ENCODE results near the gene GAS7. TPM values are rescaled to one million over a fixed set of nuclear protein-coding genes. Genes with fewer than 3 reads are reported as not detected.

The GAS7 gene
- total and polyA plus RNA-seq, 10 of the 15 experiments (the other 5 are each of a cell fraction or from before 2014, with no cell fraction given), result 2.3 to 53.4 (median 24.0) TPM

DNA sequence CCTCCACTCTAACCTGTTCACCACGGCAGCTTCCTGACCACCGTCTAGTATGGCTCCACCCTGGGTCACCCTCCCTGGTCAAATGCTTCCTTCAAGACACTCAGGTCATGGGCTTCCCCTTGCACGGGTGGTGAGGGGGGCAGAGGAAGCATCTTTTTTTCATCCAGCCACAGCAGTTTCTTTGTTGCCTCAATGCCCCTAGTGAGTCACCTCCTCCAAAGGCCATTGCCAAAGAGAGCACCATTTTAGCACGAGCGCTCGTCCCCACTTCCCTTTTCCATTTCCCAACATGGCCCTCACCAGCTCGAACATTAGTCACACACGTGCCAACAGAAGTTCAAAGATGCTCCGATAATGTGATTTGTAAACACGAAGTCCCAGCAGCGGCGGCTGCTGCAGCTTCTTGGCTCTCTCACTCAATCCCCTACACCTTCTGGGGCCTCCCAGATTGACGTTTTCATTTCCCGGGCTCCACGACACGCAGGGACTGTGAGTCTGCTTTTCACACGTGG, 134.6 kb downstream of the GAS7 start:
- peak overlapping the region; percentile 77 for H3K4me2 ChIP-seq (ENCODE audit: control insufficient read depth, insufficient read depth)
- peak; percentile 56 for DNase-seq (ENCODE audit: low read depth, low spot score)

DNA sequence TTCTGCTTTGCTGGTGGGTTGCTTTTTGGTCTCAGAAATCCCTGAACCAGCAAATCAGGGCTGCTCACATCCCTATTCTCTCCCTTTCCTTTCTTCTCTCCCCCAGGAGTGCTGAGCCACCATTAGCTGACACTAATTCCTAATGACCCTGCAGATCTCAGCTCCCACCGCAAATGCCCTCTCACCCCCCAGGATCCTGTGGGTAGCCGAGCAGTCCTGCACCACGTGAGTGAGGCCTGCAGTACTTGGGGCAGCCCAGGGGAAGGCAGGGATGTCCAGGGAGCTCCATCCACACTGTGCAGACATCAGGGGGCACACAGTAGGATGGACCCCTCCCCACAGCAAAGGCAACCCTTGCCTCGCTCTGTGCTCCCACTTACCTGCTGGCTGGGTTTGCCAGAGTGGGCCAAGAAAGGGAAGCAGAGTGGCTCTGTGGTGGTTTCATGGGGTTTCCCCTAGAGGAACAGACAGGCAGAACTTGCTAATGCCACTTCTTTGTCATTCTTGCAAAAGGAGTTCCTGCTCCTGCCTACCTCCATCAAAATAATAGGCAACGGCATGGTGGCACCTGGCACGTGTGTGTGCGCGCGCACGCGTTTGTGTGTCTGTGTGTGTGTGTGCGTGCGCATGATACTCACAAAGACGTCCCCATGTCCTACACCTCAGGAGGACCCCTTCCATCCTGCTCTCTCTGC, 135.6 kb downstream of the GAS7 start:
- FAIRE-seq, result no peak
- RAD21 ChIA-PET (ENCODE audit: unreplicated experiment), result no interaction called here
- Histone ChIP-seq H4K20me1 (ENCODE audit: control insufficient read depth, insufficient read depth) (no peaks in the 10 kb centered on the region), H3K36me3 (ENCODE audit: control insufficient read depth in 2 of 2, insufficient read depth in 2 of 2, low read length in 1 of 2) (no peaks in the 10 kb centered on the region), H3K9me3 (replicated peaks; ENCODE audit: control insufficient read depth, insufficient read depth, low read length) (peaks cover 4% of the 10 kb centered on the region; the same call in 1 of the 3 replicates), H3K4me3 (no peak overlapping the region), H3K4me1 (ENCODE audit: control insufficient read depth, insufficient read depth, low read length) (peaks cover 51% of the 10 kb centered on the region), H3K79me2 (ENCODE audit: control insufficient read depth, insufficient read depth, low read length) (no peaks in the 10 kb centered on the region), H2AFZ (ENCODE audit: control insufficient read depth, low read depth, low read length) (peak overlapping the region; percentile 47), H3K9ac (ENCODE audit: control insufficient read depth, insufficient read depth, low read length) (no peak overlapping the region), H3K27ac (ENCODE audit: control insufficient read depth, insufficient read depth) (no peak overlapping the region), H3K27me3 (replicated peaks in 1 of 2; ENCODE audit: control insufficient read depth in 2 of 2, insufficient read depth in 2 of 2, low read length in 1 of 2) (no peaks in the 10 kb centered on the region), H3K4me2 (ENCODE audit: control insufficient read depth, insufficient read depth) (peak overlapping the region; percentile 77)
- POLR2A ChIA-PET, result no interaction called here
- CTCF ChIA-PET, result interaction anchor here (1.0 kb wide), 1 partner anchor 138 kb away, joined by 3 read pairs; no protein-coding TSS in a partner anchor
- 23% methylated on average over 14 of the region's 14 CpGs for WGBS (ENCODE audit: insufficient coverage, insufficient replicate concordance, low lambda C conversion rate, missing lambda C conversion rate)
- peak; percentile 60 for ATAC-seq
- DNase-seq (ENCODE audit: low read depth, low spot score), result no peak
- intact Hi-C loops (cut with micrococcal nuclease; ENCODE audit: unreplicated experiment) (no loop called here), in situ Hi-C loops (cut with MboI) (no loop called here)
- no TSS peak for BruUV-seq (replicated peaks)
- SMC1A ChIA-PET (ENCODE audit: uncharacterized antibody, unreplicated experiment), result interaction anchor here (0.8 to 1.0 kb wide), 2 partner anchors 10 to 88 kb away, joined by 3 read pairs; no protein-coding TSS in a partner anchor
- TF ChIP-seq ZNF622 (IDR thresholded peaks at IDR 0.05) (no peak), USF1 (IDR thresholded peaks at IDR 0.05; ENCODE audit: borderline replicate concordance, extremely low read length, insufficient read depth, low read depth, low read length) (peak; percentile 16), IKZF1 (conservative IDR thresholded peaks at IDR 0.05) (peak; percentile 43; the same call in 1 of the 2 replicates), IKZF2 (IDR thresholded peaks at IDR 0.05) (0 out of 4 replicates have a peak, but pooled peaks have one; percentile 15 to 18), SP1 (IDR thresholded peaks at IDR 0.05; ENCODE audit: low read depth, low read length) (no peak), NR2F1 (conservative IDR thresholded peaks at IDR 0.05) (no peak), SREBF1 (IDR thresholded peaks at IDR 0.05; ENCODE audit: low read length) (no peak), WRNIP1 (IDR thresholded peaks at IDR 0.05; ENCODE audit: borderline replicate concordance, low read depth, low read length) (no peak), RAD51 (IDR thresholded peaks at IDR 0.05) (no peak)
- TF ChIP-seq, protein P1, sequence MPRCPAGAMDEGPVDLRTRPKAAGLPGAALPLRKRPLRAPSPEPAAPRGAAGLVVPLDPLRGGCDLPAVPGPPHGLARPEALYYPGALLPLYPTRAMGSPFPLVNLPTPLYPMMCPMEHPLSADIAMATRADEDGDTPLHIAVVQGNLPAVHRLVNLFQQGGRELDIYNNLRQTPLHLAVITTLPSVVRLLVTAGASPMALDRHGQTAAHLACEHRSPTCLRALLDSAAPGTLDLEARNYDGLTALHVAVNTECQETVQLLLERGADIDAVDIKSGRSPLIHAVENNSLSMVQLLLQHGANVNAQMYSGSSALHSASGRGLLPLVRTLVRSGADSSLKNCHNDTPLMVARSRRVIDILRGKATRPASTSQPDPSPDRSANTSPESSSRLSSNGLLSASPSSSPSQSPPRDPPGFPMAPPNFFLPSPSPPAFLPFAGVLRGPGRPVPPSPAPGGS (IDR thresholded peaks at IDR 0.05; ENCODE audit: borderline replicate concordance, insufficient read depth, low read depth, low read length, poor library complexity, severe bottlenecking), result peak; percentile 33

More for the DNA sequence above, 134.6 kb downstream of the GAS7 start:
- ChIA-PET RAD21 (ENCODE audit: unreplicated experiment) (no interaction called here), CTCF (no interaction called here), POLR2A (no interaction called here), SMC1A (ENCODE audit: uncharacterized antibody, unreplicated experiment) (no interaction called here)
- intact Hi-C loops (cut with micrococcal nuclease; ENCODE audit: unreplicated experiment) (no loop called here), in situ Hi-C loops (cut with MboI) (no loop called here)
- no peaks in the 10 kb centered on the region for H3K79me2 ChIP-seq (ENCODE audit: control insufficient read depth, insufficient read depth, low read length)
- no TSS peak for BruUV-seq (replicated peaks)
- peaks cover 4% of the 10 kb centered on the region; the same call in 1 of the 3 replicates for H3K9me3 ChIP-seq (replicated peaks; ENCODE audit: control insufficient read depth, insufficient read depth, low read length)
- no peaks in the 10 kb centered on the region for H3K27me3 ChIP-seq (replicated peaks in 1 of 2; ENCODE audit: control insufficient read depth in 2 of 2, insufficient read depth in 2 of 2, low read length in 1 of 2)
- H2AFZ ChIP-seq (ENCODE audit: control insufficient read depth, low read depth, low read length), result peak overlapping the region; percentile 49
- H4K20me1 ChIP-seq (ENCODE audit: control insufficient read depth, insufficient read depth), result no peaks in the 10 kb centered on the region
- H3K4me3 ChIP-seq, result no peak overlapping the region
- FAIRE-seq (no peak), ATAC-seq (peak; percentile 59)
- 16% methylated on average over 17 of the region's 17 CpGs for WGBS (ENCODE audit: insufficient coverage, insufficient replicate concordance, low lambda C conversion rate, missing lambda C conversion rate)
- H3K4me1 ChIP-seq (ENCODE audit: control insufficient read depth, insufficient read depth, low read length), result peaks cover 44% of the 10 kb centered on the region
- H3K36me3 ChIP-seq (ENCODE audit: control insufficient read depth in 2 of 2, insufficient read depth in 2 of 2, low read length in 1 of 2), result no peaks in the 10 kb centered on the region
- H3K9ac ChIP-seq (ENCODE audit: control insufficient read depth, insufficient read depth, low read length), result no peak overlapping the region
- no peak overlapping the region for H3K27ac ChIP-seq (ENCODE audit: control insufficient read depth, insufficient read depth)
- TF ChIP-seq IKZF2 (IDR thresholded peaks at IDR 0.05) (peak in 1 of 2 experiments; percentile 26; a peak in 1 of 4 replicates), NR2C1 (IDR thresholded peaks at IDR 0.05) (no peak), IKZF1 (conservative IDR thresholded peaks at IDR 0.05) (0 out of 2 replicates have a peak, but pooled peaks have one; percentile 8), SPI1 (IDR thresholded peaks at IDR 0.05; ENCODE audit: borderline replicate concordance, insufficient read depth, low read depth, low read length) (peak; percentile 80; the same call in 1 of the 2 replicates), POU2F2 (IDR thresholded peaks at IDR 0.05; ENCODE audit: borderline replicate concordance, low read depth, low read length) (0 out of 3 replicates have a peak, but pooled peaks have one; percentile 15), MYC (IDR thresholded peaks at IDR 0.05; ENCODE audit: insufficient read depth, insufficient read length, insufficient replicate concordance, low read length, severe bottlenecking) (no peak), YY1 (IDR thresholded peaks at IDR 0.05; ENCODE audit: low read depth, low read length) (peak; percentile 16; the same call in 1 of the 2 replicates), BHLHE40 (IDR thresholded peaks at IDR 0.05; ENCODE audit: borderline replicate concordance in 1 of 2, low read depth in 2 of 2, low read length in 1 of 2) (peak; percentile 75 to 78; a peak in 3 of 4 replicates)
